ENCODE data around the gene ANXA9. TPM values are rescaled to one million over a fixed set of nuclear protein-coding genes. Genes with fewer than 3 reads are reported as not detected.

Gene ANXA9
- total RNA-seq, 6 experiments from 2014 or later: 9.9 to 18.5 (median 15.1) TPM

GRCh38 chr1:151035167-151035566 lies 53.1 kb downstream of the ANXA9 start:
- DNase-seq: no peak
- H3K4me3 ChIP-seq: no peak overlapping the region
- no peak overlapping the region for H3K27ac ChIP-seq
- ATAC-seq: no peak
- WGBS (ENCODE audit: insufficient coverage, low coverage, low lambda C conversion rate, missing lambda C conversion rate): 100% methylated on average over 3 of the region's 3 CpGs
- no peaks in the 10 kb centered on the region for H3K9me3 ChIP-seq
- no peaks in the 10 kb centered on the region for H3K4me1 ChIP-seq
- TF ChIP-seq, protein P1, sequence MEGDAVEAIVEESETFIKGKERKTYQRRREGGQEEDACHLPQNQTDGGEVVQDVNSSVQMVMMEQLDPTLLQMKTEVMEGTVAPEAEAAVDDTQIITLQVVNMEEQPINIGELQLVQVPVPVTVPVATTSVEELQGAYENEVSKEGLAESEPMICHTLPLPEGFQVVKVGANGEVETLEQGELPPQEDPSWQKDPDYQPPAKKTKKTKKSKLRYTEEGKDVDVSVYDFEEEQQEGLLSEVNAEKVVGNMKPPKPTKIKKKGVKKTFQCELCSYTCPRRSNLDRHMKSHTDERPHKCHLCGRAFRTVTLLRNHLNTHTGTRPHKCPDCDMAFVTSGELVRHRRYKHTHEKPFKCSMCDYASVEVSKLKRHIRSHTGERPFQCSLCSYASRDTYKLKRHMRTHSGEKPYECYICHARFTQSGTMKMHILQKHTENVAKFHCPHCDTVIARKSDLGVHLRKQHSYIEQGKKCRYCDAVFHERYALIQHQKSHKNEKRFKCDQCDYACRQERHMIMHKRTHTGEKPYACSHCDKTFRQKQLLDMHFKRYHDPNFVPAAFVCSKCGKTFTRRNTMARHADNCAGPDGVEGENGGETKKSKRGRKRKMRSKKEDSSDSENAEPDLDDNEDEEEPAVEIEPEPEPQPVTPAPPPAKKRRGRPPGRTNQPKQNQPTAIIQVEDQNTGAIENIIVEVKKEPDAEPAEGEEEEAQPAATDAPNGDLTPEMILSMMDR (IDR thresholded peaks at IDR 0.05): no peak
- TF ChIP-seq POLR2A (IDR thresholded peaks at IDR 0.05): no peak
- H3K27me3 ChIP-seq: no peaks in the 10 kb centered on the region
- intact Hi-C loops (cut with DNase I): no loop called here
- H3K36me3 ChIP-seq: peaks cover 0 to 31% (median 9%) of the 10 kb centered on the region in 4 donors

DNA sequence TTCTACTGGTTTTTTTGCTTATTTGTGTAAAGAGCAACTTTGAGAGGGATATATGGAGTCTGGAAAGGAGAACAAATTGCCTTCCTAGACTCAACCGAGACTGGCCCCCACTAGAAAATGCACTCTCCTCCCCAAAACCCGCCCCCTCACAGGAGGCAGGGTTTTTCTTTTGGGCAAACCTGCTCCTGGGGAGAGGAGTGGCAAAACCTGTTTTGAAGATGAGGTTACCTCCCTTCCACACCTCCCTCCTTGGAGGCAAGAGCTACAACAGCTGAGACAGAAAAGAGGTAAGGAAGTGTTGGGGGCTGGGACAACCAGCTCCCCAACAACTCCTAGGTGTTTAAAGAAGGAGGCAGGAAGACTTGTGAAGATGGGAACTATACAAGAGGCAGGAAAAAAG lies 54.3 kb downstream of the ANXA9 start, which contains the start of gene BNIPL:
BNIPL (plus strand) TSS at position 231 of the 400 bp plus-strand sequence; CDS start at position 371, 140 bp downstream.
- peaks cover 0 to 20% (median 8%) of the 10 kb centered on the region in 4 donors for H3K36me3 ChIP-seq
- no peak within 1 kb of the TSS for H3K4me3 ChIP-seq
- DNase-seq (no peak), ATAC-seq (no peak)
- TF ChIP-seq, protein P1 (IDR thresholded peaks at IDR 0.05): no peak
- H3K4me1 ChIP-seq: no peaks in the 10 kb centered on the region
- no peaks in the 10 kb centered on the region for H3K27me3 ChIP-seq
- 0% methylated on average over 1 of the region's 2 CpGs for WGBS (ENCODE audit: insufficient coverage, low coverage, low lambda C conversion rate, missing lambda C conversion rate)
- H3K9me3 ChIP-seq: no peaks in the 10 kb centered on the region
- intact Hi-C loops (cut with DNase I): no loop called here
- no peak within 1 kb of the TSS for H3K27ac ChIP-seq

DNA sequence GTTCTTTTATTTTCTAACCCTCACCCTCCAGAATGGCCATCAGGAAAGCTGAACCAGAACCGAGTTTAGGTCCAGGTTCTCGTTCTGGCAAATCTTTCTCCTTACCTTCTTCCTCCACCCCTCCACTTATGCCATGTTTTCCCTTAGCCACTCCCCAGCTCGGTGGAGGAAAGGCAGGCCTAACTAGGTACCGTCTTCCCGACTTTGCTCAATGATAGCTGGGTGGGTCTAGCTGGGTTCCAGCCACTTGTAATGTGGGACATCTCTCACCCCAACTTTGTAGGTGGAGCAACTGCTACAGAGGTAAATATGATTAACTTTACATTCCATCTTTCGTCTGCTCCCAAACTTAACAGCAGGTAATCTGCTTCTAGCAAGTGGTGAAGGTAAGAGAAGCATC lies 54.9 kb downstream of the ANXA9 start:
- Histone ChIP-seq H3K27me3 (no peaks in the 10 kb centered on the region), H3K9me3 (no peaks in the 10 kb centered on the region), H3K27ac (no peak overlapping the region), H3K4me1 (no peaks in the 10 kb centered on the region), H3K4me3 (no peak overlapping the region), H3K36me3 (peaks cover 0 to 18% (median 5%) of the 10 kb centered on the region in 4 donors)
- intact Hi-C loops (cut with DNase I): no loop called here
- no peak for DNase-seq
- 83% methylated on average over 6 of the region's 6 CpGs for WGBS (ENCODE audit: insufficient coverage, low coverage, low lambda C conversion rate, missing lambda C conversion rate)
- TF ChIP-seq POLR2A (IDR thresholded peaks at IDR 0.05): no peak
- TF ChIP-seq, protein P1 (IDR thresholded peaks at IDR 0.05): no peak
- no peak for ATAC-seq

DNA sequence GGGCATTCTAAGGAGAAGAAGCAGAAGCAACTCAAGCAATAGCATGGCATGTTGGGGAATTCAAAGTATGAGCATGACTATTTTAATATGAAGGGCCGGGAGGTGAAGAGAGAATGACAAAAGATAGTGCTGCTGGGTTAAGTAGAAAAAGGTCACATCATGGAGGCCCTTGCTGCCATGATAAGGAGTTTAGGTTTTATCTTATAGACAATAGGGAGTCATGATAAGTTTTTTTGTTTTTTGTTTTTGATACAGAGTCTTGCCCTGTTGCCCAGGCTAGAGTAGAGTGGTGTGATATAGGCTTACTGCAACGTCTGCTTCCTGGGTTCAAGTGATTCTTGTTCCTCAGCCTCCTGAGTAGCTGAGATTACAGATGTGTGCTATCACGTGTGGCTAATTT lies 57.4 kb downstream of the ANXA9 start:
- Histone ChIP-seq H3K27me3 (no peaks in the 10 kb centered on the region), H3K4me1 (no peaks in the 10 kb centered on the region), H3K27ac (no peak overlapping the region), H3K4me3 (no peak overlapping the region), H3K36me3 (peaks cover 0 to 15% (median 2%) of the 10 kb centered on the region in 4 donors), H3K9me3 (no peaks in the 10 kb centered on the region)
- TF ChIP-seq POLR2A (IDR thresholded peaks at IDR 0.05): no peak
- TF ChIP-seq, protein P1 (IDR thresholded peaks at IDR 0.05): no peak
- DNase-seq (no peak), ATAC-seq (no peak)
- WGBS (ENCODE audit: insufficient coverage, low coverage, low lambda C conversion rate, missing lambda C conversion rate): 94% methylated on average over 3 of the region's 3 CpGs
- intact Hi-C loops (cut with DNase I): no loop called here

DNA sequence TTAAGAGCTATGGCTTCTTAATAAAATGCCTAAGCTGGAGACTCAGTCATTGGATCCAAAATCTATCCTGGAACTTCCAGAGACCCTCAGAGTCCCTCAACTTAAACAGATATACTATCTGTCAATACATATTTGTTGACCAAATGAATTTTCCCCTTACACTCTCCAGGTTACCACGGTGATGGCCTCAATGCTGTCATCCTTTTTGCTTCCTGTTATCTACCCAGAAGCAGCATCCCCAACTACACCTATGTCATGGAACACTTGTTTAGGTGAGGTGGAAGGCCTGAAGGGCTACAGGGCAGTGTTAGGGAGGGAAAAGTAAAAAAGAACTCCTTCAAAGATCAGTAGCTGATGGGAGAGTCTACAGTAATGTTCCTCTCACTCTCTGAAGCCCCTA lies 61.1 kb downstream of the ANXA9 start:
- DNase-seq: no peak

More for the DNA sequence above, 61.1 kb downstream of the ANXA9 start:
- intact Hi-C loops (cut with DNase I): no loop called here
- H3K27ac ChIP-seq: no peak overlapping the region
- no peaks in the 10 kb centered on the region for H3K9me3 ChIP-seq
- TF ChIP-seq, protein P1 (IDR thresholded peaks at IDR 0.05): no peak
- no peak for TF ChIP-seq POLR2A (IDR thresholded peaks at IDR 0.05)
- 71% methylated on average over 1 of the region's 1 CpG for WGBS (ENCODE audit: insufficient coverage, low coverage, low lambda C conversion rate, missing lambda C conversion rate)
- H3K36me3 ChIP-seq: peaks cover 0 to 6% (median 0%) of the 10 kb centered on the region in 4 donors
- ATAC-seq: no peak
- H3K27me3 ChIP-seq: no peaks in the 10 kb centered on the region
- H3K4me1 ChIP-seq: peaks cover 0 to 4% (median 0%) of the 10 kb centered on the region in 4 donors
- H3K4me3 ChIP-seq: no peak overlapping the region
